Mesenchymal stem cell (in vitro differentiated cells and primary cell): ENCODE measurements around the gene DIS3L2.
"Not testable (repeated sequence)": the region's sequence is repeated elsewhere in the genome, so short reads cannot be mapped to it uniquely, and the experiment has no call there.

Experiments
- DNase-seq: peaks from one replicate; pipeline ENCODE4 v3.0.0-alpha.2; 2013
- H2AFZ ChIP-seq: one replicate; pipeline ENCODE4 v1.6.1; 2013; ENCODE audit warnings: low read depth, mild to moderate bottlenecking, control low read depth, inconsistent platforms, low read length, moderate library complexity
- H2AK5ac ChIP-seq: 2 replicates; pipeline ENCODE4 v1.6.1; 2013; ENCODE audit warnings: low read length, moderate library complexity, mild to moderate bottlenecking, inconsistent platforms; ENCODE audit not compliant: severe bottlenecking
- H2BK120ac ChIP-seq: one replicate; pipeline ENCODE4 v1.6.1; 2013; ENCODE audit warnings: low read depth, mild to moderate bottlenecking, inconsistent platforms, low read length, moderate library complexity
- H2BK12ac ChIP-seq, 2 experiments: one replicate each; pipeline ENCODE4 v1.6.1; 2013; ENCODE audit warnings: inconsistent platforms in 2 of 2, low read length in 2 of 2, mild to moderate bottlenecking in 2 of 2, moderate library complexity in 2 of 2, control low read depth in 1 of 2
- H2BK15ac ChIP-seq: one replicate; pipeline ENCODE4 v1.6.1; 2013; ENCODE audit warnings: mild to moderate bottlenecking, low read depth, inconsistent platforms; ENCODE audit not compliant: poor library complexity, severe bottlenecking
- H2BK5ac ChIP-seq: 2 replicates; pipeline ENCODE4 v1.6.1; 2013; ENCODE audit warnings: low read depth, mild to moderate bottlenecking, low read length, control low read depth, inconsistent platforms; ENCODE audit not compliant: poor library complexity, severe bottlenecking
- H3K14ac ChIP-seq, 2 experiments: one replicate each; pipeline ENCODE4 v1.6.1; 2013; ENCODE audit warnings: inconsistent platforms in 2 of 2, low read length in 2 of 2, control low read depth in 1 of 2, mild to moderate bottlenecking in 1 of 2, moderate library complexity in 1 of 2
- H3K18ac ChIP-seq, 2 experiments: one replicate each; pipeline ENCODE4 v1.6.1; 2013; ENCODE audit warnings: inconsistent platforms in 2 of 2, low read length in 2 of 2, control low read depth in 1 of 2, low read depth in 1 of 2, mild to moderate bottlenecking in 1 of 2
- H3K23ac ChIP-seq, 2 experiments: one replicate each; pipeline ENCODE4 v1.6.1; 2013; ENCODE audit warnings: inconsistent platforms in 2 of 2, low read length in 2 of 2, mild to moderate bottlenecking in 2 of 2, moderate library complexity in 2 of 2, control low read depth in 1 of 2
- H3K27ac ChIP-seq: 2 replicates; pipeline ENCODE4 v1.5.1; 2013; ENCODE audit warnings: mild to moderate bottlenecking, moderate library complexity, low read length, control low read depth, inconsistent platforms; ENCODE audit not compliant: poor library complexity, severe bottlenecking
- H3K27me3 ChIP-seq, 2 experiments: 2 replicates each; pipeline versions ENCODE4 v1.6.1 to v1.7.0; 2013; ENCODE audit warnings: low read length in 2 of 2, mild to moderate bottlenecking in 2 of 2, moderate library complexity in 2 of 2, control low read depth in 1 of 2, inconsistent platforms in 1 of 2; ENCODE audit not compliant: control insufficient read depth in 1 of 2, insufficient read depth in 1 of 2
- H3K36me3 ChIP-seq, 2 experiments: 2 replicates each; pipeline versions ENCODE4 v1.6.1 to v1.7.0; 2013; ENCODE audit warnings: low read length in 2 of 2, control low read depth in 1 of 2, inconsistent platforms in 1 of 2, low read depth in 1 of 2, mild to moderate bottlenecking in 1 of 2; ENCODE audit not compliant: insufficient read depth in 2 of 2, control insufficient read depth in 1 of 2
- H3K4ac ChIP-seq, 2 experiments: one replicate each; pipeline ENCODE4 v1.6.1; 2013; ENCODE audit warnings: inconsistent platforms in 2 of 2, low read length in 2 of 2, mild to moderate bottlenecking in 2 of 2, moderate library complexity in 2 of 2, control low read depth in 1 of 2, low read depth in 1 of 2
- H3K4me1 ChIP-seq: 2 replicates; pipeline ENCODE4 v1.6.1; 2013; ENCODE audit warnings: low read depth, low read length, control low read depth; ENCODE audit not compliant: control insufficient read depth, insufficient read depth
- H3K4me2 ChIP-seq: 2 replicates; pipeline ENCODE4 v1.6.1; 2013; ENCODE audit warnings: low read length, mild to moderate bottlenecking, inconsistent platforms; ENCODE audit not compliant: poor library complexity, severe bottlenecking
- H3K4me3 ChIP-seq, 2 experiments: 2 replicates each; pipeline versions ENCODE4 v1.5.1 to v1.7.0; 2013; ENCODE audit warnings: low read length in 2 of 2, mild to moderate bottlenecking in 2 of 2, control low read depth in 1 of 2, low read depth in 1 of 2; ENCODE audit not compliant: insufficient read depth in 1 of 2
- H3K79me1 ChIP-seq: replicated peaks from 2 replicates; pipeline ENCODE4 v1.6.1; 2013; ENCODE audit warnings: mild to moderate bottlenecking, control low read depth, low read length, inconsistent platforms; ENCODE audit not compliant: poor library complexity, severe bottlenecking
- H3K9ac ChIP-seq: 2 replicates; pipeline ENCODE4 v1.7.0; 2013; ENCODE audit warnings: mild to moderate bottlenecking, low read length, moderate library complexity
- H3K9me3 ChIP-seq: 2 replicates; pipeline ENCODE4 v1.7.0; 2013; ENCODE audit warnings: mild to moderate bottlenecking, low read length; ENCODE audit not compliant: control insufficient read depth
- H4K8ac ChIP-seq: one replicate; pipeline ENCODE4 v1.6.1; 2013; ENCODE audit warnings: inconsistent platforms, mild to moderate bottlenecking, low read length, moderate library complexity
- H4K91ac ChIP-seq: one replicate; pipeline ENCODE4 v1.6.1; 2013; ENCODE audit warnings: mild to moderate bottlenecking, low read length, inconsistent platforms
- WGBS: methylation state at CpG from one replicate; pipeline ENCODE4 v1.1.7; 2013; ENCODE audit warnings: mixed read lengths; 5-methylcytosine and 5-hydroxymethylcytosine counted together

Gene DIS3L2

GRCh38 chr2:232338094-232338758, 376.7 kb downstream of the DIS3L2 start:
- H3K23ac ChIP-seq, H3K79me1 ChIP-seq, H3K14ac ChIP-seq, H2BK120ac ChIP-seq, H2BK5ac ChIP-seq, H3K27ac ChIP-seq, H3K4ac ChIP-seq, H3K9ac ChIP-seq, H3K4me2 ChIP-seq, H3K4me1 ChIP-seq, H3K27me3 ChIP-seq, H2BK12ac ChIP-seq, H2AFZ ChIP-seq, H3K18ac ChIP-seq, H3K4me3 ChIP-seq, H2AK5ac ChIP-seq, DNase-seq, H4K8ac ChIP-seq, H4K91ac ChIP-seq, H3K9me3 ChIP-seq, H2BK15ac ChIP-seq: not testable (repeated sequence)
- WGBS = 97% methylated on average over 10 of the region's 16 CpGs
- peaks cover 0 to 54% of the 10 kb centered on the region in 2 experiments for H3K36me3 ChIP-seq

- H2BK5ac ChIP-seq = no peak overlapping the region
- no peak overlapping the region for H3K4ac ChIP-seq
- WGBS = 88% methylated on average over 6 of the region's 7 CpGs
- H3K27me3 ChIP-seq = peaks cover 4 to 10% of the 10 kb centered on the region in 2 experiments
- peaks cover 2% of the 10 kb centered on the region for H3K4me1 ChIP-seq
- H2BK120ac ChIP-seq = no peak overlapping the region
- H3K23ac ChIP-seq = no peak overlapping the region
- no peak overlapping the region for H2BK15ac ChIP-seq
- no peak overlapping the region for H2AFZ ChIP-seq
- H3K14ac ChIP-seq = no peak overlapping the region
- no peak for DNase-seq
- no peak overlapping the region for H3K9ac ChIP-seq
- H2BK12ac ChIP-seq = no peak overlapping the region
- H3K4me2 ChIP-seq = no peak overlapping the region
- H2AK5ac ChIP-seq = no peak overlapping the region
- H3K36me3 ChIP-seq = peaks cover 0 to 50% of the 10 kb centered on the region in 2 experiments
- H3K27ac ChIP-seq = no peak overlapping the region
- H3K4me3 ChIP-seq = no peak overlapping the region
- no peaks in the 10 kb centered on the region for H3K79me1 ChIP-seq
- H3K9me3 ChIP-seq = no peaks in the 10 kb centered on the region
- H4K8ac ChIP-seq = no peak overlapping the region
- H3K18ac ChIP-seq = no peak overlapping the region
- no peak overlapping the region for H4K91ac ChIP-seq
Observed at GRCh38 chr2:232338759-232339106, 377.2 kb downstream of the DIS3L2 start.

DNA sequence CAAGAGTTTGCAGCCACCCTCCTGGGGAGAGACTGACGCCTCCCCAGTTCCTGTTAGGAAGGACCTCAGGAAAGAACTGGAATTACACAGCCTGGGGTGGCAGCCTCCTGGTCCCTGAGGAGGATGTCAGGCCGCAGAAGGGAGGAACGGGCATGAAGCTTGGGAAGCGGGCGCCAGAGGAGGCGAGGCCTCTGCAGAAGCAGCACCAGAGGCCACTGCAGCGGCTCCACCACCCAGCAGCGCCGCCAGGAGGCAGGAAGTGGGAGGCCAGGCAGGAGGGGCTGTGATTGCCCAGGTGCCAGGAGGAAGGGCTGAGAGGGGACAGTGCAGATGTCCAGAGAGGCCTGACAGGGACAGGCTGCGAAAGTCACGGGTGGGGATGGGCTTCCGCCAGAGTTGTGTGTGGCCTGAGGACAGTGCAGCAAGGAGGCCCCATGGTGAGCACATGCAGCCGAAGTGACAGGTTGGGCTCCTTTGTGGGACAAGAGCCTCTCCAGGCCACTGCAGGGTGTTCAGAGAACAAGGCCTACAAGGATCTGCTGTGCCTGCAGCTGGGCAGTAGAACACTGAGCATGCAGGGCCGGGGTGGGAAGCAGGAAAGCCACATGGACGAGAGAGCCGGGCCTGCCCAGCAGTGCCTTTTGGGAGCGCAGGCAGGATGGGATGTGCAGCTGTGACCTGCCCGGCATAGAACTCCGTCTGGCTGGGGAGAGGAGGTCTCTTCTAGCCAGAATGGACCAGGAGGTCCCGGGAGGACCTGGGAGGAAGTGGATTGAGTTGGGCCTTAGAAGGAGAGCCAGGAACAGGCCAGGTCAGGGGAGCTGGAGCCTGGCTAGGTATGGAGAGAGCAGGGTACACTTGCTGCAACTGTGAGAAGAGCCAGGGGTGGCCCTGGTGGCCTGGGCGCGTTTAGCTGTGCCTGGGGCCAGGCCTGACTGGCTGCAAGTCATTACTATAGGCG, 377.9 kb downstream of the DIS3L2 start:
- no peak for DNase-seq
- Histone ChIP-seq H3K23ac (no peak overlapping the region), H2BK5ac (no peak overlapping the region), H3K36me3 (peaks cover 0 to 43% of the 10 kb centered on the region in 2 experiments), H2BK120ac (no peak overlapping the region), H3K27ac (no peak overlapping the region), H3K4me1 (peaks cover 2% of the 10 kb centered on the region), H3K4me3 (no peak overlapping the region), H4K91ac (no peak overlapping the region), H3K4ac (no peak overlapping the region), H2BK15ac (no peak overlapping the region), H4K8ac (no peak overlapping the region), H2AFZ (no peak overlapping the region), H3K79me1 (no peaks in the 10 kb centered on the region), H3K9me3 (no peaks in the 10 kb centered on the region), H3K9ac (no peak overlapping the region), H3K14ac (no peak overlapping the region), H3K27me3 (peaks cover 4 to 15% of the 10 kb centered on the region in 2 experiments), H3K18ac (no peak overlapping the region), H2BK12ac (no peak overlapping the region), H2AK5ac (no peak overlapping the region), H3K4me2 (no peak overlapping the region)
- 91% methylated on average over 23 of the region's 23 CpGs for WGBS

GRCh38 chr2:232340171-232340935, 378.8 kb downstream of the DIS3L2 start:
- H3K9ac ChIP-seq = no peak overlapping the region
- no peak overlapping the region for H2AFZ ChIP-seq
- no peak overlapping the region for H3K14ac ChIP-seq
- H3K27ac ChIP-seq = no peak overlapping the region
- no peak for DNase-seq
- H2BK15ac ChIP-seq = no peak overlapping the region
- WGBS = 95% methylated on average over 14 of the region's 14 CpGs
- peaks cover 2% of the 10 kb centered on the region for H3K4me1 ChIP-seq
- no peak overlapping the region for H2AK5ac ChIP-seq
- H4K8ac ChIP-seq = no peak overlapping the region
- no peak overlapping the region for H2BK12ac ChIP-seq
- H4K91ac ChIP-seq = no peak overlapping the region
- H3K36me3 ChIP-seq = peaks cover 0 to 39% of the 10 kb centered on the region in 2 experiments
- H3K4ac ChIP-seq = no peak overlapping the region
- H3K18ac ChIP-seq = no peak overlapping the region
- H3K79me1 ChIP-seq = no peaks in the 10 kb centered on the region
- H3K4me2 ChIP-seq = no peak overlapping the region
- H3K27me3 ChIP-seq = peaks cover 7 to 23% of the 10 kb centered on the region in 2 experiments
- H3K9me3 ChIP-seq = no peaks in the 10 kb centered on the region
- H3K4me3 ChIP-seq = no peak overlapping the region
- H3K23ac ChIP-seq = no peak overlapping the region
- no peak overlapping the region for H2BK120ac ChIP-seq
- H2BK5ac ChIP-seq = no peak overlapping the region
